GM03348 (cell line): ENCODE data around the gene PRR23B.
"Not testable (repeated sequence)": the region's sequence is repeated elsewhere in the genome, so short reads cannot be mapped to it uniquely, and the experiment has no call there.

ENCODE experiments used
- DNase-seq: peaks from one replicate; pipeline ENCODE4 v3.0.0; 2012; ENCODE audit warnings: low spot score

Gene PRR23B

GRCh38 chr3:139020868-139021234, at the start of gene PRR23B:
Gene PRR23B (minus strand): TSS chr3:139020926. CDS start chr3:139020661, 265 bp downstream.
- DNase-seq: no peak

- no peak for DNase-seq
Observed at GRCh38 chr3:139062918-139063317, 42.2 kb upstream of the PRR23B start.

GRCh38 chr3:139052802-139053600, 32.3 kb upstream of the PRR23B start:
- no peak for DNase-seq

- DNase-seq: no peak
Observed at GRCh38 chr3:139044366-139045210, 23.9 kb upstream of the PRR23B start, which contains the start of gene PRR23C. Gene PRR23C (minus strand): TSS chr3:139044892. CDS start chr3:139044620, 272 bp downstream.

- no peak for DNase-seq
Observed at GRCh38 chr3:139043554-139044365, 23.0 kb upstream of the PRR23B start.

GRCh38 chr3:139037478-139037877, 16.8 kb upstream of the PRR23B start:
- no peak for DNase-seq

- DNase-seq: no peak
Observed at GRCh38 chr3:139032326-139033002, 11.7 kb upstream of the PRR23B start.

GRCh38 chr3:139030576-139030975, 9.8 kb upstream of the PRR23B start:
- DNase-seq: not testable (repeated sequence)

GRCh38 chr3:139024968-139025367, 4.2 kb upstream of the PRR23B start:
- DNase-seq: no peak

GRCh38 chr3:139020036-139020867, 474 bp downstream of the PRR23B start:
- DNase-seq: no peak

GRCh38 chr3:139016430-139017048, 4.2 kb downstream of the PRR23B start:
- no peak for DNase-seq

GRCh38 chr3:139006051-139006716, 14.5 kb downstream of the PRR23B start, which contains the start of gene PRR23A:
Gene PRR23A (minus strand): TSS chr3:139006268. CDS start chr3:139006268, 0 bp downstream.
- DNase-seq: no peak

- no peak for DNase-seq
Observed at GRCh38 chr3:139005356-139005993, 15.3 kb downstream of the PRR23B start.

GRCh38 chr3:138995706-138996105, 25.0 kb downstream of the PRR23B start:
- DNase-seq: no peak

- no peak for DNase-seq
Observed at GRCh38 chr3:138987181-138987580, 33.5 kb downstream of the PRR23B start.

- no peak for DNase-seq
Observed at GRCh38 chr3:138985932-138986331, 34.8 kb downstream of the PRR23B start.

- DNase-seq: no peak
Observed at GRCh38 chr3:138984816-138985215, 35.9 kb downstream of the PRR23B start.

- no peak for DNase-seq
Observed at GRCh38 chr3:138976047-138976446, 44.7 kb downstream of the PRR23B start.

- DNase-seq: no peak
Observed at GRCh38 chr3:138975351-138975750, 45.4 kb downstream of the PRR23B start.
